Measurements from ENCODE around the gene CLCF1.

Gene CLCF1

GRCh38 chr11:67374571-67375281 lies 1.3 kb upstream of the CLCF1 start:
- DNase-seq (ENCODE audit: low spot score), result no peak

- DNase-seq (ENCODE audit: low spot score), result no peak
Observed at GRCh38 chr11:67373648-67374570, 511 bp upstream of the CLCF1 start.

DNA sequence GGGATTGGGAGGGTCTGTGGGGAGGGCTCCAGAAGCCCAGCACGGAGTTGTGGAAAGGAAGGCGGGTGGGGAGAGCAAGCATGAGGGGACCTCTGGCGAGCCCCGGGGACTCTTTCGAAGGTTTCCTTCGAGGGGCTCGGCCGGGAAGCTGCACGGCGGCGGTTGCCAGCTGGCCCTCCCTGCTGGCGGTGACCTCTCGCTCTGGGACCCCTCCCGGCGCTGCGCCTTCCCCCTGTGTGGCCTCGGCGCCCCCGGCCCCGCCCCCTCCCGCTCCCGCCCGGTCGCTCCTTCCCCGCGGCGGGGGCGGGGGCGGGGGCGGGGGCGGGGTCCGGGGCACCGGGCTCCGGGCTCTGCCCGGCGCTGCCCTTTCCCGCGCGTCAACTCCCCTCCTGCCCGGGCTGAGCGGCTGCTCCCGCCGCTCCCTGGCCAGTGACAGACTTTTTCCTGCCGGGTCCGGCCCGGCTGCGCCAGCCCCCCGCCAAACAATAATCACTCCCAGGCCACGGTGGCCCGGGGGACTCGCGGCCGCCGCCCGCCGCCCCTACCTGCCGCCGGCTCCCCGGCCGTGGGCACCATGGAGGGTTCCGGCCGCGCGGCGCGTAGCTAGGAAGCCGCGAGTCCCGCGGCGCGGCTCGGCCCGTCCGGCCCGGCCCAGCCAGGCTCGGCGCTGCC lies 941 bp downstream of the CLCF1 start:
- no peak for DNase-seq (ENCODE audit: low spot score)

DNA sequence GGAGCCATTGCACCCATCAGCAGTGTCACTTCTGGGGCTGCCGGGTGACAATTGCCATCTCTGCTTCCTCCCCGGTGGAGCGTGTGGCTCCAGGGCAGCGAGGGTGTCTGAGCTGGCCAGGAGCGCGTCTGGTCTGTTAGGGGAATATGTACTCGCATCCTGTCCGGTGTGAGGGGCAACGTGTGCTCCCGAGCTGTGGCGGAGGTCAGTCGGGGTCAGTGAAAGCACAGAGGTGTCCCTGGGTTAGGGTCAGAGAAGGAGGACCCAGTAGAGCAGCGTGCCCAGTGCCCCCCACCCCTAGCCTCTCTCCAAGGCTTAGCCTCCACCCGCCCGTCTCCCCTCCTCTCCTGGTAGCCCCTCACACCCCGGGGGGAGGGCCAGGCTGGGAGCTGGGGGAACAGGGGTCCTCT lies 1.5 kb downstream of the CLCF1 start:
- no peak for DNase-seq (ENCODE audit: low spot score)

DNA sequence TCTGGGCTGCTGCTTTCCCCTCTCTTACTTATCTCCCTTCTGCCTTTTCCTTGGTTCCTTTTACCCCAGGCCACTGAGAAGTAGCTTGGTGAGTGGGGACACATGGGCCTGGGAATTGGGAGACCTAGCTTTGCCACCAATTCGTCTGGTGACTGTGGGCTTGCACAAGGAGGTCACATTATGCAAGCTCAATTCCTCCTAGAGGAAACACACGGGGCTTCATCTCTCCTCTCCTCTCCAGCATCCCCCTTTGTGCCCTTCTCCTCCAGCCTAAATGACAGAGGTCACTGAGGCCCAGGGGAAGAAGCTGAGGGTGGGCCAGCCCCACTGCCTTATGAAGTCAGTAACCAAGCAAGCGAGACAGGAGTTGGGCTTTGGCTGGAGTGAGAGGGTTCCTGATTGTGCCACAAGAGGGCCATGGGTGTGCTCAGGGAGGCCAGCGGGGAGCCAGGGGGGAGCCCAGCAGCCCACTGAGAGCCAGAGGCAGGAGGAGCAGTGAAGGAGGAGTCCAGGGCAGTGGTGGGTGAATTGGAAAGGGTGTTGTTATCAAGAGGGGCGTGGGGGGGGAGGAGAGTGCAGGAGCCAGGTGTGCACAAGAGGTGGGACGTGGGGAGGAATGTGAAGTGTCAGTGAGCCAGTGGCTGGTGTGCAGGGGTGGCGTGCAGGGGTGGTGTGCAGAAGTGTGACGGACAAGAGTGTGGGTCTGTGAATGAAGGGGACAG lies 2.0 kb downstream of the CLCF1 start:
- no peak for DNase-seq (ENCODE audit: low spot score)

GRCh38 chr11:67370351-67371076 lies 2.9 kb downstream of the CLCF1 start:
- DNase-seq (ENCODE audit: low spot score), result no peak

- DNase-seq (ENCODE audit: low spot score), result no peak
Observed at GRCh38 chr11:67369801-67370284, 3.6 kb downstream of the CLCF1 start.

DNA sequence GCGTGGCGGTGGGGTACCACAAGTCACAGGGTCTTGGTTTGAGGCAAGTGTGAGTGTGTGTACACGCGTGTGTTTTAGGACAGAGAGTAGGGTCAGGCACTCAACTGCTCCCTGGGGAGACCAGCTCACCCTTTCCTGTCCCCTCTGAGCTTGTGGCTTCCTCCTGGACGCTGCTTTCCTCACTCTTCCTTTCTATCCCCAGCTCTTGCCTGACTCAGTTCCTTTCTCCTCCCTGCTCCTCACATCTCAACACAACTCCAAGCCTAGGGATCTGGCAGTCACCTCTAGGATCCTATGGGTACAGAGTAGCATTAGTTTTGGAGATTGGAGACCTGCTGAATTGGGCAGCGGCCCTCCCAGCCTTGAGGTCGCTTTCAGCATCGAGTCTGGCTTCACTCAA lies 4.1 kb downstream of the CLCF1 start:
- DNase-seq (ENCODE audit: low spot score), result no peak

- DNase-seq (ENCODE audit: low spot score), result no peak
Observed at GRCh38 chr11:67368621-67369020, 4.8 kb downstream of the CLCF1 start.

GRCh38 chr11:67367761-67368227 lies 5.6 kb downstream of the CLCF1 start:
- no peak for DNase-seq (ENCODE audit: low spot score)

- DNase-seq (ENCODE audit: low spot score), result no peak
Observed at GRCh38 chr11:67366961-67367760, 6.2 kb downstream of the CLCF1 start.

DNA sequence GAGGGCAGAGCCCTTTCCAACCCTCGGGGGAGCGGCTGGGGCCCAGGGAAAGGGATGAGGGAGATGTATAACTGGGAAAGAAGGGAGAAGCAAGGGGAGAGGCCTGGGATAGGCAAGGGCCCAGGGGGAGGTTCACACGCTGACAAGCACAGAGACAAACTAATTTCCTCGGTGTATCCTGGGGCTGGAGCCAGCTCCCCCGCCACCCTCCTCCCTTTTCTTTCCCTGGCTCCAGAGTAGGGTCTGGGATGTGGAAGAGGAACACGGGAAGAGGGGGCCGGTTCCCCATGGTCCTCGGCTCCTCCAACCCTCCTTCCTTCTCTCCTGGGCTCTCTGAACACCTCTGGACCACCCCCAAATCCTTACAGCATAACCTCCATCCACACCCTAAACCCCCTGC lies 6.9 kb downstream of the CLCF1 start:
- DNase-seq (ENCODE audit: low spot score), result no peak

GRCh38 chr11:67365736-67366444 lies 7.5 kb downstream of the CLCF1 start:
- DNase-seq (ENCODE audit: low spot score), result no peak

DNA sequence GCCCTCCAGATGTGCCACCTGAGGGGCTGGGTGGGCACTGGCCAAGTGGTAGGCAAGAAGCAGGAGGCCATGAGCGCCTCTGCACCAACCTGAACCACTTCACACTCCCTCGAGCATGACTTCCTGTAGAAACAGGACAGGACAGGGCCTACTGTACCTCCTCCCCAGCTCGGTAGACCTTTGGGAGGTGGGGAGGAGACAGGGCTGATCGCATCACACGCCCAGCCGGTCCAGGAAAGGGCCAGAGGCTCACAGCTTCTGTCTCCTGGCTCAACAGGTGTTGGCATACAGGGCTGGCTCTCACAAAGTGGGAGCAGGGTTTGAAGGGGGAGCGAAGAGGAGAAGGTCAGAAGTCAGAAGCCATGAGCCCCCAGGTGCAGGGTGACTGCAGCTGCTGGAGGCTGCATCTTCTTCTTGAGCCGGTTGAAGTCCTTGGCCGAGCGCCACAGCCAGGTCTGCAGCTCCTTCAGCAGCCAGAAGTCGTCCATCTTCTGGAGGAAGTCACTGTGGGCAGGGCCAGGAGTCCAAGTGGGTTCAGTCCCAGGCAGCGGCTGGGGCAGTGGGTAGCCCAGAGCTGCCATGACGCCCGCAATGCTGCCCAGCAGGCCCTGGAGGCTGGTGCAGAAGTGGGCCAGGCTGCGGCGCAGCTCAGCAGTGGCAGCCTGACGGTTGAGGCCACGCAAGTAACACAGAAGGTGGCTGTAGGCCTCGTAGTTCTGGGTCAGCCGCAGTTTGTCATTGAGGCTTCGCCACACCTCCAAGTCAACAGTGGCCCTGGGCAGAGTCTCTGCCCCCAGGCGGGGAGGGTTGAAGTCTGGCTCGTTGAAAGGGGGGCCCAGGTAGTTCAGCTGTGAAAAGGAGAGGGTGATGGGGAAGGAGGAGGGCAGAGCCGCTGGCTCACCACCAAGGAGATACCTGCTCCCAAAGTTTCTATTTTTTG lies 8.3 kb downstream of the CLCF1 start:
- DNase-seq (ENCODE audit: low spot score), result no peak

- no peak for DNase-seq (ENCODE audit: low spot score)
Observed at GRCh38 chr11:67364169-67364568, 9.2 kb downstream of the CLCF1 start.

GRCh38 chr11:67357831-67358670 lies 15.3 kb downstream of the CLCF1 start:
- DNase-seq (ENCODE audit: low spot score), result no peak

DNA sequence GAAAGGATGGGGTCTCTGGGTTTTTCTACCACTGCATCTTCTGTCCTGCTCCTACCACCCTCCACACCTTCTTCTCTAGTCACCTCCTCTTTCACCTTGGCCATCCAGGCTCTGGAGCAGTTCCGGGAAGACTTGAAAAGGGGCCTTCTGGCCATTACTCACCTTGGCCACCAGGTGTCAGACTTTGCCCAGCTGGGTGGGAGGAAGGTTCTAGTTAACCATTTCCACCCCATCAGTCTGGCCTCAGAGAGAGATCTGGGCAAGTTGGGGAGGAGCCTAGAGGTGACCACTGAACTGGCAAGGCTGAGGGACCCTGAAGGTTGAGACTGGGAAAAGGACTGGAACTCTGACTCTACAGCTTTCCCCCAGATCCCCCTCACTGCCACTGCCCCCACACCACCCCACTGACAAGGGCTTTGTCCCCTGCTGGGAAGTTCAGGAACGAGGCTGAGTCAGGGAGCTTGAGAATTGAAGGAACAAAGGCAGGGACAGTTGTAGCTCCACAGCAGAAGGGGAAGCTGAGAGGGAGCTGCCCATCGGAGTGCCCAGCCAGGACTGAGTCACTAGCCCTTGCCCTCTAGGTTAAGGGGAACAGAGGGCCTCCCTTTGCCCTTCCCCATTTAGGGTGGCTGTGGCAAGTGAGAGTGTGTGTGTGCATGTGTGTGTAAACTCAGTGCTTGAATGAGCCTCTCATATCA lies 16.4 kb downstream of the CLCF1 start:
- DNase-seq (ENCODE audit: low spot score), result no peak

Measured in globus pallidus (tissue), 1 donor.